ENCODE data around the gene PTPRJ. TPM values are rescaled to one million over a fixed set of nuclear protein-coding genes. Genes with fewer than 3 reads are reported as not detected.

PTPRJ gene
- total RNA-seq, 2 donors from 2014 or later = 26.5 to 37.4 TPM

DNA sequence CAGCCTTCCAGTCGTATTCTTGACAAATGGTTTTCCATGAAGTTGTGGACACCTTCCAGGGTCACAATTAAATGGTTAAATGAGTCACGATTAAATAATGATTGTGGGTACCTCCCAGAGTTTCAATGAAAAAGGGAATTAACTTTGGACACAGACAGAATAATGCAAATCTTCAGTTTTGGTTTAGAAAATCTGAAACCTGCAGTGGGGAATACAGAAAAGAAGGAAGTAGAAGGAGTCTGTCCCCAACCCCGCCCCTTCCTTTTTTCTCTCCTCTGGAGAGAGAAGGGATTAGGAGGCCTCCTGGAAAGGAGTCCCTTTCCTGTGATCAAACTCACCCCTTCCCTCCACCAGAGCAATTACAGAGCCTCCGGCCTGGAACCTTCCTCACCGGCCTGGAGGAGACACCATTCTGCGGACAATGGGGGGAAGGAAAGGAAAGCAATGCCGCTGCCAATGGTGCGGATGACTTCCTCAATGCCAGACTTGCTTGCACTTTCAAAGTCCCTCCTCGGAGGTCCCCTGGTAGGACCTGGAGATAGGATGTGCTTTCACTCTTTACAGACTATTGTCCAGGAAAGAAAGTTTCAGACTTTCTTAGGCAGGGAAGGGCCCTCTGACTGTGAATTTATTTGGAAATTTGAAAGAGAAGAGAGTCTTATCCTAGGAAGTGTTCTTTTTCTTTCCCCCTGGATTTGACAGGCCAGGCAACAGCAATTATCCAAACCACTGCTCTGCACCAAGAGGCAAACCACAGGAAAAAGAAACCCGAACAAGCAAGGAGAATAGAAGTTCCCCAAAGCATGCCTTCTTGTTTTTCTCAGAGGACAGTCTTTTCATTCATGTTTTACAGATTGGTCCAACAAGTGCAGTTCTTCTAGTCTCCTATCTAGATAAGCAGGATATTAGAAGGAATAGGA lies 86.8 kb downstream of the PTPRJ start:
- Histone ChIP-seq H3K27ac (ENCODE audit: low read depth, low read length) (no peak overlapping the region), H3K4me3 (ENCODE audit: low read length) (no peak overlapping the region), H3K36me3 (ENCODE audit: control insufficient read depth, insufficient read depth, low read length) (peaks cover 5% of the 10 kb centered on the region), H3K27me3 (ENCODE audit: control insufficient read depth, insufficient read depth, low read length, poor library complexity, severe bottlenecking) (no peaks in the 10 kb centered on the region), H3K4me1 (ENCODE audit: control insufficient read depth, insufficient read depth, low read length) (no peaks in the 10 kb centered on the region), H3K9ac (ENCODE audit: extremely low read depth, low read length, poor library complexity, severe bottlenecking) (no peak overlapping the region), H3K9me3 (ENCODE audit: control insufficient read depth, low read length) (no peaks in the 10 kb centered on the region)
- no peak overlapping the region for H3K27ac Mint-ChIP-seq
- no peaks in the 10 kb centered on the region for H3K27me3 Mint-ChIP-seq (ENCODE audit: insufficient read depth)
- TF ChIP-seq, protein P1, sequence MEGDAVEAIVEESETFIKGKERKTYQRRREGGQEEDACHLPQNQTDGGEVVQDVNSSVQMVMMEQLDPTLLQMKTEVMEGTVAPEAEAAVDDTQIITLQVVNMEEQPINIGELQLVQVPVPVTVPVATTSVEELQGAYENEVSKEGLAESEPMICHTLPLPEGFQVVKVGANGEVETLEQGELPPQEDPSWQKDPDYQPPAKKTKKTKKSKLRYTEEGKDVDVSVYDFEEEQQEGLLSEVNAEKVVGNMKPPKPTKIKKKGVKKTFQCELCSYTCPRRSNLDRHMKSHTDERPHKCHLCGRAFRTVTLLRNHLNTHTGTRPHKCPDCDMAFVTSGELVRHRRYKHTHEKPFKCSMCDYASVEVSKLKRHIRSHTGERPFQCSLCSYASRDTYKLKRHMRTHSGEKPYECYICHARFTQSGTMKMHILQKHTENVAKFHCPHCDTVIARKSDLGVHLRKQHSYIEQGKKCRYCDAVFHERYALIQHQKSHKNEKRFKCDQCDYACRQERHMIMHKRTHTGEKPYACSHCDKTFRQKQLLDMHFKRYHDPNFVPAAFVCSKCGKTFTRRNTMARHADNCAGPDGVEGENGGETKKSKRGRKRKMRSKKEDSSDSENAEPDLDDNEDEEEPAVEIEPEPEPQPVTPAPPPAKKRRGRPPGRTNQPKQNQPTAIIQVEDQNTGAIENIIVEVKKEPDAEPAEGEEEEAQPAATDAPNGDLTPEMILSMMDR (conservative IDR thresholded peaks at IDR 0.05) = no peak
- H3K4me1 Mint-ChIP-seq = peaks cover 12% of the 10 kb centered on the region
- H3K36me3 Mint-ChIP-seq (ENCODE audit: low read depth) = peaks cover 5% of the 10 kb centered on the region
- no peaks in the 10 kb centered on the region for H3K9me3 Mint-ChIP-seq
- DNase-seq = peak; percentile 46
- no peak overlapping the region for H3K4me3 Mint-ChIP-seq
- 88 to 92% methylated on average over 8 to 10 of the region's 10 CpGs for WGBS, 2 experiments (ENCODE audit: insufficient coverage in 1 of 2, insufficient read length in 1 of 2)

DNA sequence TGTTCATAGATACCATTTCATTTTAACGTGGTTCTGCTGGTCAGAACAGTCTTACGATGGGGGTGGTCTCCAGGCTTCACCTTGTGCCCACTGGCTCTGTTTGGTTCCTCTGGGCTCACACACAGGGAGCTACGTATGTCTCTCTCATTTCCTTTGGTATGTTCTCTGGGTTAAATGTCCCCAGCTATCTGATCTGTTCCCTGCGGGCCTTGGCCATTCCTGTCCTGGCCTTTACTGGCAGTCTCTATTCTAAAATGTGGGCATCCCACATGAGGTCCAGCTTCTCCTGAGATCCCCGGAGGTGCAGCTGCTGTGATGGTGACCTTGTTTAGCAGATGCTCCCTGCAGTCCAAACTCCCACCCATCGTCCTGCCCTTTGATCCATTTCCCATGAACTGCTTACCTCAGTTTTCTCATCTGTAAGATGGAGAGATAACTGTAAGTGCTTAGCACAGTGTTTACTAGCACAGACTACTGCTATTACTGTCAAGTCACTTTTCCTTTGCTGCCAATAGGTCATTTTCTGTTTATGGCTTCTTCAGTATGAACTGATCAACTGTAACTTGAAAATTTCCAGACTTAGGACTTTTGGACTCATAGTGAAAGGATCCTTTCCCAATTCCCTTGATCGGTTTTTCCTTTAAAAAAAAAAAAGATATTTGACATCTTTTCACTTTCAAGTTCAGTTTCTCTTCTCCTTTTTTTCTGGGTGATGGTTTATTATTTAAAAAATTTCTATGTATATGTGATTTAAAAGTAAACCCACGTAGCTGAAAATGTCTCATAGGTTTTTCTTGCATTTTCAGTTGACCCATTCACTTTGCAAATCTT lies 92.9 kb downstream of the PTPRJ start:
- no peak overlapping the region for H3K27ac Mint-ChIP-seq

More for the DNA sequence above, 92.9 kb downstream of the PTPRJ start:
- Mint-ChIP-seq H3K36me3 (ENCODE audit: low read depth) (peaks cover 3% of the 10 kb centered on the region), H3K9me3 (no peaks in the 10 kb centered on the region), H3K4me3 (no peak overlapping the region), H3K4me1 (peaks cover 3% of the 10 kb centered on the region), H3K27me3 (ENCODE audit: insufficient read depth) (no peaks in the 10 kb centered on the region)
- no peak for DNase-seq
- Histone ChIP-seq H3K27ac (ENCODE audit: low read depth, low read length) (no peak overlapping the region), H3K27me3 (ENCODE audit: control insufficient read depth, insufficient read depth, low read length, poor library complexity, severe bottlenecking) (no peaks in the 10 kb centered on the region), H3K9me3 (ENCODE audit: control insufficient read depth, low read length) (no peaks in the 10 kb centered on the region), H3K4me1 (ENCODE audit: control insufficient read depth, insufficient read depth, low read length) (no peaks in the 10 kb centered on the region), H3K9ac (ENCODE audit: extremely low read depth, low read length, poor library complexity, severe bottlenecking) (no peak overlapping the region), H3K4me3 (ENCODE audit: low read length) (no peak overlapping the region), H3K36me3 (ENCODE audit: control insufficient read depth, insufficient read depth, low read length) (peaks cover 5% of the 10 kb centered on the region)
- 86 to 95% methylated on average over 4 to 7 of the region's 8 CpGs for WGBS, 2 experiments (ENCODE audit: insufficient coverage in 1 of 2, insufficient read length in 1 of 2)
- TF ChIP-seq, protein P1 (conservative IDR thresholded peaks at IDR 0.05) = no peak

Measured in endodermal cell (in vitro differentiated cells).